Measurements from ENCODE around the gene SNX13.
A peak's percentile ranks its signal among the peaks of the same experiment; 100 is the strongest.

Gene SNX13

DNA sequence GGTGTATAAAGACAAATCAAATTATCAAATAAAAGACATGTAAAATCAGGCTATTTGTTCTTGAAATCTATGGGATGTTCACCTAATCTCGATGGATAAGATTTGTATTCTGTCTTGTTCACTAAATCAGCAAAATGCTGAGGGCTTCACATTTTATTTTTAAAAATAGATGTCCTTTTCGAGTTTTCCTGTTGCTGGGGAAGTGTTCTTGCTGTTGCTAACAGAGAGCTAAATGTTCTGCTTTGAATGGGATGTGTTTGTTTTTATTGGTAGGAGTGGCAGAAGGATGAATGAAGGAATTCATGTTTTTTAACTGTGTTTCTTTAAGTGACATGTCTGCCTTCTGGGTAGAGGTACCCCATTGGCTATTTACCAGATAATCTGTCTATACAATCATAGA is 7.3 kb upstream of the SNX13 start:
- no peak for DNase-seq (ENCODE audit: low spot score)

DNA sequence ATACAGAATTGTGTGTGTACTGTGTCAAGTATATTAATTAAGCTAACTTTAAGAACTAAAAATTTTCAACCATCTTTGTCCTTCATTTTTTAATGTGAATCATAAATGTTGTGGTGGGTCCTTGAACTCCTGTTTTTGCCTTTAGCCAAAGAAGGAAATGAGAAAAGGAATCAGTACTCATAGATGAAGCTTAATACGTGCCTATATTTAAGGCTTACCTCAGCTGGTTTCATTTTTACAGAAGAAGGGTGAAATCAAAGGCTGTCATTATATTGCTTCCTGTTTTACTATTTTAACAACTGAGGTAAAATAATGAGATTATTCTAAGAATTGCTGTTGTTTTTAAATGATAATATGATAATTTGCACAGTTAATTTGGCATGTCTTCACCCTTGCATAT is 6.3 kb upstream of the SNX13 start:
- no peak for DNase-seq (ENCODE audit: low spot score)

DNA sequence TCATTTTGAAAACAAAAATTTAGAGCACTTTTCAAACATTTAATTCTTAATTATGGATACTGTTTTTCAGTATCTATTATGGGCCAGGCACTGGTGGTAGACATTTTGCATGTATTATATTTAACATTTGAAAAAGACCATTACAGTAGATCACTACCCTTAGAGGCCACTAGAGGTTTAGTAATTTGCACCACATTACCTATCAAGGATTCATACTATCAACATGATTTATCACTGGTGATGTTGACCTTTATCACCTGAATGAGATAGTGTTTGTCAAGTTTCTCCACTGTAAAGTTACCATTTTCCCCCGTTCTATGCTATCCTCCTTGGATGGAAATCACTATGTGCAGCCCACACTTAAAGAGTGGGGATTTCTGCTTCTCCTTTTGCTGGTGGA is 4.4 kb upstream of the SNX13 start:
- no peak for DNase-seq (ENCODE audit: low spot score)

DNA sequence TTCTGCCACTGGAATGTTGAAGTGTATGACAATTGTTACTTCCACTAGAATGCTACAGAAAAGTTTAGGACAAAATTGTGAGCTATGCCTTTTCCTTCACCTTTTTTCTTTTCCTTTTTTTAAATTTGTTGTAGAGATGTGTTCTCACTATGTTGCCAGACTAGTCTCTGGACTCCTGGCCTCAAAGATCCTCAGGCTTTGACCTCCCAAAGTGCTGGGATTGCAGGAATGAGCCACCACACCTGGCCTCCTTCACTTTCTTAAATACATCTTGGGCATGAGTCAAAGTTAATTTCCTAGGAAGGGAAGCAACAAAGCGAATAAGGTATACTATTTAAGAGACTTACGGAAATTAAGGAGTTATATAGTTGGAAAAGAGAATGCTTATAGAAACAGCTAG is 2.7 kb upstream of the SNX13 start:
- DNase-seq (ENCODE audit: low spot score) = no peak

DNA sequence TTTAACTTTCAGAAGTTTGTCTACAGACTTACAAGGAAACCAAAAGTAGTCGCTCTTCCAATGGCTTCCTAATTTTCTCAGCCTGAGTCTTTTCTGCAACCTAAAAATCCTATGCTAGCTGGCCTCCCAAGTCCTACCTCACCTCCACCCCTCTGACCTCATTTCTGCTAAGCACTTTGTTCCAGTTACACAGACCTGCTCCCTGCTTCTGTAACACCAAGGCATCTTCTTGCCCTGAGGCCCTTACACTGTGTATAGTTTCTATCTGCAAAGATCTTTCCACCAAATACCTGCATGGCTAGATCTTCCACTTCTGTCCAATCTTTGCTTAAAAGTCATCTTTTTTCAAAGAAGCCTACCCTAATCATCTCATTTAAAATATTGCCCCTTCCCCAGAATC is 1.9 kb upstream of the SNX13 start:
- DNase-seq (ENCODE audit: low spot score) = no peak

DNA sequence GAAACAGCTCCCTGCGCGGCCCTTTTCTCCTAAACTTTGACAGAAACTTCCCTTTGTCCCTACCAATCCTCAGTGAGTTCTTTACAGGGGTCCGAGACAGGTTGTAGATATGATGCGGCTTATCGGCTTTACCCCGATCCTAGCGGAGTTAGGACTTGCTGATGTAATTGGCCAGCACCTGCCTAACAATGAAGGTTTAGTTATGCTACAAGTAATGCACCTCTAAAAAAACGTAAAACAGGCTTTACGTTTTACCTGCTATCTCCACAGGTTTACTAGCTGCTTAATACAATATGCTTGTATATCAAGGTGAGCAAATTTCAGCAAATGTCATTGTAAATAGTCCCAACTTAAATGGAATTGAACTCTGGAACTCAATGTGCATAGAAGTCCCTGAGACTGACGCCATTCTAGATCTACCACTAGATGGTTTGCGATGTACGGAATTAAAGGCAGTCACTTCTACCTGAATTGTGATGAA is 697 bp upstream of the SNX13 start:
- peak; percentile 7 for DNase-seq (ENCODE audit: low spot score)

DNA sequence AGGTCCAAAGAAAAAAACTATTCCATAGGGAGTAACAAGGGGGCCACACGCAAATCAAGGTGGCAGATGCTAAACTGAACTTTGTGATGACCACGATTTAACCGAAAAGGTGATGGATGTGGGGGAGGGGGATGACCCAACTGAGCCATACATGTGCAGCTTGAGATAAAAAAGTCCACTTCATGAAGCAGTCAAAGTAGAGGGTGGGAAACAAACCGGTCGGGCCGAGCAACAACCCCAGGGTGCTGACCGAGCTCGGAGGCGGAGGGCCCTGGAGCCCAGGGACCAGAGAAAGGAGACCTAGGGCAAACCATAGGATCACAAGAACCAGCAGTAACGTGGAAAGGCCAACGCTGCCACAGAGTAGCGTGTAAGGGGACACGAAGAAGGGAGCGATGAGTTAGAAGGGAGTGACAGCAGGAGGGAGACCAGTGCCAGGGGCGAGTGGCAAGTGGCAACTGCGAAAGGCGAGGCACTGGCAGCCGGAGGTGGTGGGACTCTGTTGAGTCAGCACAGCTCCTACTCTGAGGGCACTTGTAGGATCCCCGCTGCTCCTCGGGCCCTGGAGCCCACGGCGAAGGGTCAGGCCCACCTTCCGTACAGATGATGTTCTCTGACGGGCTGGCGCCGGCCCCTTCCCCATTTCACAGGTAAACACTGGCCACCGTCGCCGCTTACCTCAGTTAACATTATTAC is 540 bp downstream of the SNX13 start:
- DNase-seq (ENCODE audit: low spot score) = peak; percentile 45

DNA sequence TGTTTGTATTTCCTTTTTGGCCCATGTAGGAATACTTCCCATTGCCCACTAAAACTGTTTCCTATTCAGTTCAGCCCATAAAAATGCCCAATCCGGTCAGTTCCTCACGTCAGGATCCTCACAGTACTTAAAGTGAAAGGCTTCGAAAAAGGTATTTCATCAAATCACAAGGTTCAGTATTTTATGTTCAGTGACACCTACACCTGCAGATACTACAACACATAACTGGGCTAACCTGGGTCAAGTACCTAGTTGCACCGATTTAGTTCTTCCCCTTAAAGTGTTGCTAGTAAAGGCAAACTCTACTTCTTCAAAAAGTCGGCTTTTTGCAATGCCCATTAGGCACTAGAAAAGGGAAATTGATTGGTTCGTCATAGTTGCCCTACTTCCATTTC is 1.1 kb downstream of the SNX13 start:
- DNase-seq (ENCODE audit: low spot score) = peak; percentile 27

DNA sequence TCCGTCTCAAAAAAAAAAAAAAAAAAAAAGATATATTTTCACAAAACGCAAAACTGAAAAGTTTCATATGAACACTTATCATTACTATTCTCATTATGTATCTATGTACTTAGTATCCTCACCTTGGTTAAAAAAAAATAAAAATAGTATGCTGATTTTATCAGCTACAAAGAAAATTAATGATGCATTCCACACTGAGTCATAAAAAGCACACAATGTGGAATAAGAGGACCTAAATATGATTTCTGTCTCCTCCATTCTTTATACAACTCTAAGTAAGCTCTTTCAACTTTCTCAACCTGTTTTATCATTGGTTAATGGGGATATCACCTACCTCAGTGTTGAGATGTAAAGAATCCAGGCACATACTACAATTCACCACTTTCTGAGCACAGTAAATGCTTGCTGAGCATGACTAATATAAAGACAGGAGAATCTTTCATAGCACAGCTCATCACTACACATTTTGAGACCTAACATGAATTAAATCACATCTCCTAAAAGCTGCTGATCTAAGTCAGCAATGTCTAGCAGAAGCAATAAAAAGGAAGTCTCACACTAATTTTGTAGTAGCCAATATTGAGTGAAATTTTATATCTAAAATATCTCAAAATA is 2.7 kb downstream of the SNX13 start:
- no peak for DNase-seq (ENCODE audit: low spot score)

DNA sequence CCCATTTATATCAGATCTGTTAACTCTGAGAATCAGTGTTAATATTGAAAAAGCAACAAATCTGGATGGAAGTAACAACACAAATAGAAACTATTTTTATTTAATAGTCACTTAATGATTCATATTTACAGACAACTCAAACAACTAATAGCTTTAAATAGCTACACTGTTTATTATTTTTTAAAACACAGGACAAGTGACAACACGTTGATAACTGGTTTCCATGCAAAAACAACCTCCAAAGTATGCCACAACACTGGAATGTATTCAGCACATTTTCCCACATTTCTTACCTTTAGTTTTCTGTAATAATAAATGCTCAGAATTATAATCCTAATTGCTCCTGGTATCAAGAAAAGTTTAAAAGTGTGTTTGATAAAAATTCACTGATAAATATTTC is 4.0 kb downstream of the SNX13 start:
- no peak for DNase-seq (ENCODE audit: low spot score)

DNA sequence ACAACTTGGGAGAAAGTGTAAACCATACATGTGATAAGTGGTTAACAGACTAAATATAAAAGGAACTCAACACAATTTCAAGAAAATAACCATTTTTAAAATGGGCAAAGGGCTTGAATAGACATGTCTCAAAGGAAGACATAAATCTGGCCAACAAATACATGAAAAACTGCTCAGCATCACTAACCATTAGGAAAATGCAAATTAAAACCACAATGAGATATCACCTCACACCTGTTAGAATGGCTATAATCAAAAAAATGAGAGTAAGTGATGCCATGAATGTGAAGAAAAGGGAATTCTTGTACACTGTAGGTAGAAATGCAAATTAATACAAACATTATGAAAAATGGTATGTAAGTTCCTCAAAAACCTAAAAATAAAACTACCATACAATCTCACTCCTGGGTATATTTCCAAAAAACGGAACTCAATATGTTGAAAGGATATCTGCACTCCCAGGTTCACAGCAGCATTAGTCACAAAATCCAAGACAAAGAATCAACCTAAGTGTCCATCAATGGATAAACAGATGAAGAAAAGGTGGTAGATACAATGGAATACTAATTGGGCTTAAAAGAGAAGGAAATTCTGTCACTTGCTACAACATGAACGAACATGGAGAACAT is 5.6 kb downstream of the SNX13 start:
- no peak for DNase-seq (ENCODE audit: low spot score)

DNA sequence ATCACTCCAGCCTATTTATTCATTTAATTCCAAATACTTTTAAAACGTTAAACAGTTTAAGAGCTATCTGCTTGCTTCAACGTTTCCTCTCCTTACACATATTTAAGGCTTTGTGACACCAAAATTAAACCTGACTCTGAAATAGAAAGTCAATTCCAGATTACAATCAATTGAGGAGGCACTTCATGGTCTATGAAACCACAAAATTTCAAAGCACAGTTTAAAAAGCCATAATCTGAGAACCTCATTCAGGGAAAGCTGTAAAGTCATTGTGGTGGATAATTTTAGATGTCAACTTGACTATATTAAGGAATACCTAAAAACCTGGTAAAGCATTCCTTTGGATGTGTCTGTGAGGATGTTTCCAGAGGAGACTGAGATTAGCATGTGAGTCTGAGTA is 6.2 kb downstream of the SNX13 start:
- no peak for DNase-seq (ENCODE audit: low spot score)

DNA sequence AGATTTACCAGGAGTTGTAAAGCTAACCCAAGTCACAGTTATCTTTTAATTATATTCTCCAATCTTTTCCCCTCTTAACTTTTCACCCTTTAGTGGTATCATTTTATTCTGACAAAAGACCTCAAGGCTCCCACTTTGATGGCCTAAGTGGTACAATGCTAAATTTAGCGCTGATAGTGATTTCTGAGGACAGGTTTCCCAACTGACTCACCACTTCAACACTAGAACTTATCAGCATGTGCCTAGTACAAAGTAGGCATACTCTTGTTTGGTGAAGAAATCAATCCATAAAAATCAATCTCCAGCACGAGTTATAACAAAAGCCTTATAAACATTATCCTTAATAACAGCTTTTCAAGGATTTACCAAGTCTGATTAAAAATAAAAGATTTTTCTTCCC is 7.5 kb downstream of the SNX13 start:
- no peak for DNase-seq (ENCODE audit: low spot score)

DNA sequence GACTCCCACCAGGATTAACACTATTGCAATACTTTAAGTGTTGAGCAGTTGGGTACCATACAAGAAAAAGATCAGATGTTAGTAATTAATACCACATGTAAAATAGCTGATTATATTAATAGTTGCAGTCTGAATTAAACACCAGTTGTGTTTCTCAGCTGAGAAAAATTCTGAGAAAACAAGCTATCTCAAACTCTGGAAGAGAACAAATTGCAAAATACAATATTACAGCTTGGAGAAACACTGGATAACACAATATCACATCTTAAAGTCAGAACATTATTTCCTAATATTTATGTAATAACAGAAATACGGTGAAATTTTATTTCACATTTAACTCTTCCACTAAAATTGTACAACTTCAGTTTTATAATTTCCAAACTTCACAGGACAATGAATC is 9.2 kb downstream of the SNX13 start:
- no peak for DNase-seq (ENCODE audit: low spot score)

DNA sequence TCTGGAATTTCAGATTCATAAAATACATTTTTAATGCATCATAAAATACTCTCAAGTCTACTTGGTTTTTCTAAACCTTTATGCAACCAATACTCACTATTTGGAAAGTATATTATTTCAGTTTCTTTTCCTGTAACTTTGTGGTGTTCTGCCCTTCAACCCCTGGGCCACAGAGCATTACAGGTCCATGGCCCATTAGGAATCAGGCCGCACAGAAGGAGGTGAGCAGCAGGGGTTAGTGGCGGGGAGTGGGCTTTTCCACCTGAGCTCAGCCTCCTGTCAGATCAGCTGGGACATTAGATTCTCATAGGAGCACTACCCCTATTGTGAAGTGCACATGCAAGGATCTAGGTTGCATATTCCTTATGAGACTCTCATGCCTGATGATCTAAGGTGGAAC is 9.7 kb downstream of the SNX13 start:
- no peak for DNase-seq (ENCODE audit: low spot score)

DNA sequence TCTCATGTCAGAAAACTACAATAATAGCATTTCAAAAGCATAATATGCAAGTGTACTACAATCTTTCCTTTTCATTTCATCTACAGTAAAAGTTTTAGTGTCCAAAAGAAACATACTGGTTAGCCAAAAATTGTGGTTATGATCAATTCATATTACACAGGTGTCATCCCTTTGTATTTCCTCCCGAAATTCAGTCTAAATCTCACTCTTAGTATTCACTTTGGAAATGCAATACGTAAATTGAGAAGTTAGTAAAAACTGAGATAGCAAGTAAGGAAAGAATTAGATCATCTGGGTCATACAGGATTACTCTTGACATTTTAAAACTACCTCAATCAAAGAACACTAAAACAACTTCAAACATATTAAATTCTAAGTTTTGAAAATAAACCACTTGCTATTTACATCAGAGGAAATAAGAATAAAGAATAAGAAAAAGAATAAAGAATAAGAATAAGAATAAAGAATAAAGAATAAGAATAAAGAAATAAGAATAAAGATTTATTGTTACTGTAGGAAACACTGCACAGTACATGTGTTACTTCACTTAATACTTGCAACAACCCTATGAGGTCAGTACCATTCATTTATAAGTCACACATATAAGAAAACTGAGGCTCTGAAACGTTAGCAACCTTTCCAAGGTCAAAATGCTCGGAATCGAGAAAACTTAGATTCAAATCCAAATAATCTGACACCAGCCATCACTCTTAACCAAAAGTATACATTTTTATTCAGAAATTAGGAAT is 10.5 kb downstream of the SNX13 start:
- no peak for DNase-seq (ENCODE audit: low spot score)

DNA sequence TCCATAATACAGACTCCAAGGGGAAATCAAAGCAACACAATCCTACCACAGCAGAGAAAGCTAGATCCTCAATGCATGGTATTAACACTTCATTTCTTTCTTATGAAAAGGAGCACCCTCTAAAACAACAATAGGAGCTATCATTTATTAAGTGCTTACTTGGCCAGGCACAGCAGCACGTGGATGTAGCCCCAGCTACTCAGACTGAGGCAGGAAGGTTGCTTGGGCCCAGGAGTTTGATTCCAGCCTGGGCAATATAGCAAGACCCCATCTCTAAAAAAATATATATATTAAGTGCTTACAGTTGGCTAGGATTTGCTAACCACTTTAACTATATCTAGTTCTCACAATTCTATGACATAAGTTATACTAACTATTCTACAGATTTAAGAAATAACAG is 12.2 kb downstream of the SNX13 start:
- no peak for DNase-seq (ENCODE audit: low spot score)

DNA sequence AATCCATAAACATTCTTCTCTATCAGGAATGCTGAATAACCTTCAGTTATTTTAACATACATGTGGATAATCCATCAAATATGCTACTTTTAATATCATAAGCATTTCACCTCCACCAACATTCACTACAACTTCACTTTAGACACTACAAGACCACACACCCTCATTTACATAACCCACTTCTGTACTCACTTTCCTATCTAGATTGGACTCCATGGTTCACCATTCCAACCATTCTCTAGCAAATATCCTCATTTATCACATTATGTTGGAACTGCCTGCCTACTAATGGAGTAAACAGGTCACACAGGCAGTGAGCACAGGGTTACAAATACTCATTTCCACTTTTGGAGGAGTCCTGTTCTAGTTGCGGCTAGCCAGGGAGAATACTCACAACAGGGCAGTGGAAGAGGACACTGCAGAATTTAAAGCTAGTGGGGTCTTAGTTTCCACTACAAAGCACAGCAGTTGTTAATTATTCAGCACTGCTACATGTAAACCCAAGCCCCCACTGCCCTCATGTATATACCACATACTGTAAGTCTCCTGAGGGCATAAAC is 18.4 kb downstream of the SNX13 start:
- no peak for DNase-seq (ENCODE audit: low spot score)

DNA sequence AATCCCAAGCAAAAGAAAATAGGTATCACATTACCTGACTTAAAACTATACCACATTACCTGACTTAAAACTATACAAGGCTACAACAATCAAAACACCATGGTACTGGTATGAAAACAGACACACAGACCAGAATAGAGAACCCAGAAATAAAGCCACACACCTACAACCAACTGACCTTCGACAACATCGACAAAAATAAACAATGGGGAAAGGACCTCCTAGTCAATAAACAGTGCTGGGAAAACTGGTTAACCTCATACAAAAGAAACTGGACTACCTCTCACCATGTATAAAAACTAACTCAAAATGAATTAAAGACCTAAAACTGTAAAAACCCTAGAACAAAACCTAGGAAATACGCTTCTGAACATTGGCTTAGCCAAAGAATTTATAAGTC is 22.5 kb downstream of the SNX13 start:
- DNase-seq (ENCODE audit: low spot score) = no peak

DNA sequence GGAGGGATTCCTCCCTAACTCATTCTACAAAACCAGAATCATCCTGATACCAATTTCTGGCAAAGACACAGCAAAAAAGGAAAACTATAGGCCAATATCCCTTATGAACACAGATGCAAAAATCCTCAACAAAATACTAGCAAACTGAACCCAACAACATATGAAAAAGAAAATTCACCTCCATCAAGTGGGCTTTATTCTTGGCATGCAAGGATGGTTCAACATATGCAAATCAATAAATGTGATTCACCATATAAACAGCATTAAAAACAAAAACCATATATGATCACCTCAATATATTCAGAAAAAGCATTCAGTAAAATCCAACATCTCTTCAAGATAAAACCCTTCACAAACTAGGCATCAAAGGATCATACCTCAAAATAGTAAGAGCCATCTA is 23.5 kb downstream of the SNX13 start:
- DNase-seq (ENCODE audit: low spot score) = no peak

DNA sequence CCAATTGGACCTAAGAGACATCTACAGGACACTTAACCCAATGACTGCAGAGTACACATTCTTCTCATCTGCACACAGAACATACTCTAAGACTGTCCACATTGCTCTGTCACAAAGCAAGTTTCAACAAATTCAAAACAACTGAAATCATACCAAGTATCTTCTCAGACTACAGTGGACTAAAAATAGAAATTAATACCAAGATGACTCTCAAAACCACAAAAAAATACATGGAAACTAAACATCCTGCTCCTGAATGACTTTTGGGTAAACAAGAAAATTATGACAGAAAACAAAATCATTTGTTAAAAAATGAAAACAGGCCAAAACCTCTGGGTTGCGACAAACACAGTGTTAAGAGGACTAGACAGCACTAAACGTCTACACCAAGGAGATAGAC is 24.5 kb downstream of the SNX13 start:
- no peak for DNase-seq (ENCODE audit: low spot score)

DNA sequence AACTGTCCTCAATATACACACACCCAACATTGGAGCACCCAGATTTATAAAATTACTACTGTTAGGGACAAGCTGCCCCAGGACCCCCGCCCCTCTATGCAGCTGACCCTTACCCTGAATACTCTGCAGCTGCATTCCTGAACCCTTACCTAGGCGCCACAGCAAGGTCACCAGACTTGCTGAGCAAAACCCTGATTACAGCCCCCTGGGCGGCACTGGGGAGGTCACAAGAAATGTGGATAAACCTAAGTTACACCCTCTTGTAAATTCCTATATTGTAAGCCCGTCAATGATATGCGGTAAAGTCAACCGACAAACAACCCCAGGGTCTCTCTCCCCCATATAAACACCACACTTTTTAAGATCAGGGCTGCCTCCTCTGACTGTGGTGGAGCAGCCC is 25.1 kb downstream of the SNX13 start:
- DNase-seq (ENCODE audit: low spot score) = no peak

DNA sequence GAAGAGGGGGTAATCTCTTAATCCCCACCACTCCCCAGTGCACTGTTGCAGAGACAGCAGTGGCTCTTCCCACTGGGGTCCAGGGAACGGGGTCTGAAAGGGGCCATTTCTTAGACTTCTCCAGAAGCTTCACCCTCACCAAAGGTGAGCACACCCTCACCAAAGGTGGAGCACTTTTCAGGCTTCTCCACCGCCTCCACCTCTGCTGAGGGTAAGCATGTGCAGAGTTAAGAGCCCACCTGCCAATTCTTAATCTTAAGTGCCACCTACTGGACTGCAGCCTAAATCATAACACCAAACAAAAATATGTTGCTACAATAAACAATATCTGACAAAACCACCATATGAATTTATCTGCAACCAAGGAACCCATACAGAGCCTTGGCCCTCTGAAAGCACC is 27.0 kb downstream of the SNX13 start:
- DNase-seq (ENCODE audit: low spot score) = no peak
